Endothelial cell of umbilical vein (primary cell): ENCODE results near the gene MRPS35. TPM values are rescaled to one million over a fixed set of nuclear protein-coding genes. Genes with fewer than 3 reads are reported as not detected.

Source experiments
- BruUV-seq: library from RNA; stranded (reverse); fragments of 400-500 nt; replicated peaks from 2 replicates; lab custom pipeline; 2021; lab: Mats Ljungman, UMichigan
- CTCF ChIA-PET: fragments of 300-600, 350-600 bp; sonication (Branson Sonifier 250); formaldehyde crosslinking; loops from one replicate; lab custom pipeline; 2021; ENCODE audit warnings: antibody characterized with exemption, inconsistent platforms; lab: Charles Lee
- POLR2A ChIA-PET: fragments of 300-600, 350-600 bp; sonication (Branson Sonifier 250); formaldehyde crosslinking; loops from one replicate; lab custom pipeline; 2021; ENCODE audit warnings: antibody characterized with exemption, inconsistent platforms; lab: Charles Lee
- DNase-seq: peaks from one replicate; pipeline ENCODE4 v3.0.0-alpha.2; 2011; ENCODE audit warnings: low read depth, low spot score
- FAIRE-seq: peaks from 2 replicates; lab custom pipeline; 2011; peaks lifted over from hg19 to GRCh38; lab: Jason Lieb, UNC
- H2AFZ ChIP-seq: 2 replicates; pipeline ENCODE4 v1.6.0; 2012; ENCODE audit warnings: low read depth, low read length, control low read depth, inconsistent platforms
- H3K27ac ChIP-seq: 2 replicates; pipeline ENCODE4 v1.5.1; 2011; ENCODE audit warnings: low read depth, mild to moderate bottlenecking, control low read depth, low read length, moderate library complexity; ENCODE audit not compliant: insufficient read depth
- H3K27me3 ChIP-seq, 2 experiments: 2 replicates each; pipeline versions ENCODE4 v1.6.0 to v1.6.1; 2011; ENCODE audit warnings: low read length in 2 of 2, mixed read lengths in 1 of 2; ENCODE audit not compliant: control insufficient read depth in 2 of 2, insufficient read depth in 2 of 2
- H3K36me3 ChIP-seq, 2 experiments: 2 replicates in 1 of 2; 3 replicates in 1 of 2; pipeline ENCODE4 v1.5.1; 2011; ENCODE audit warnings: low read length in 2 of 2, mild to moderate bottlenecking in 1 of 2, moderate library complexity in 1 of 2; ENCODE audit not compliant: control insufficient read depth in 2 of 2, insufficient read depth in 2 of 2; ENCODE audit errors: extremely low read depth in 1 of 2
- H3K4me1 ChIP-seq: 3 replicates; pipeline ENCODE4 v1.5.1; 2011; ENCODE audit warnings: mild to moderate bottlenecking, low read length; ENCODE audit not compliant: control insufficient read depth, insufficient read depth; ENCODE audit errors: extremely low read depth
- H3K4me2 ChIP-seq: 2 replicates; pipeline ENCODE4 v1.6.1; 2011; ENCODE audit warnings: low read length, control low read depth, mixed read lengths; ENCODE audit not compliant: insufficient read depth
- H3K4me3 ChIP-seq, 3 experiments: fragments of 200-600 bp in 1 of 3; sonication (generic), shearing (Covaris generic) in 1 of 3; replicated peaks in 1 of 3; 2 replicates each; pipeline ENCODE4 v1.5.1; 2011 to 2016; ENCODE audit warnings: control low read depth in 3 of 3, low read length in 3 of 3, mild to moderate bottlenecking in 2 of 3, inconsistent platforms in 1 of 3, low read depth in 1 of 3, moderate library complexity in 1 of 3; ENCODE audit not compliant: insufficient read depth in 1 of 3
- H3K79me2 ChIP-seq: 2 replicates; pipeline ENCODE4 v1.6.0; 2012; ENCODE audit warnings: low read length, inconsistent platforms; ENCODE audit not compliant: control insufficient read depth, insufficient read depth
- H3K9ac ChIP-seq: replicated peaks from 2 replicates; pipeline ENCODE3; 2011; ENCODE audit warnings: low read length, control low read depth; ENCODE audit not compliant: insufficient read depth; ENCODE audit errors: extremely low read depth
- H3K9me1 ChIP-seq: replicated peaks from 3 replicates; pipeline ENCODE4 v1.6.0; 2011; ENCODE audit warnings: mild to moderate bottlenecking, low read length; ENCODE audit not compliant: control insufficient read depth, insufficient read depth; ENCODE audit errors: extremely low read depth
- H3K9me3 ChIP-seq: replicated peaks from 2 replicates; pipeline ENCODE4 v1.5.1; 2012; ENCODE audit warnings: low read length, inconsistent platforms; ENCODE audit not compliant: control insufficient read depth, insufficient read depth
- H4K20me1 ChIP-seq: replicated peaks from 2 replicates; pipeline ENCODE3; 2011; ENCODE audit warnings: mild to moderate bottlenecking, low read length; ENCODE audit not compliant: control insufficient read depth, insufficient read depth; ENCODE audit errors: extremely low read depth
- CTCF ChIP-seq, 2 donors: IDR thresholded peaks; 1 replicate in 1 of 2; 2 replicates in 1 of 2; pipeline ENCODE4 v1.5.1; 2011; ENCODE audit warnings: low read length in 2 of 2, mild to moderate bottlenecking in 2 of 2, moderate library complexity in 2 of 2, control low read depth in 1 of 2, inconsistent platforms in 1 of 2, low read depth in 1 of 2; ENCODE audit not compliant: insufficient read depth in 1 of 2; ENCODE audit errors: extremely low read depth in 1 of 2
- EZH2 ChIP-seq: IDR thresholded peaks from 2 replicates; pipeline ENCODE4 v1.6.1; 2012; ENCODE audit warnings: borderline replicate concordance, low read depth, mild to moderate bottlenecking, moderate library complexity, low read length, inconsistent platforms; ENCODE audit not compliant: severe bottlenecking
- FOS ChIP-seq: IDR thresholded peaks from 2 replicates; pipeline ENCODE4 v1.6.1; 2011; ENCODE audit warnings: mild to moderate bottlenecking, low read length, moderate library complexity, borderline replicate concordance; ENCODE audit not compliant: insufficient read depth
- GATA2 ChIP-seq: IDR thresholded peaks from 2 replicates; pipeline ENCODE4 v1.7.0; 2011; ENCODE audit warnings: low read depth, mild to moderate bottlenecking, moderate library complexity, mixed read lengths, low read length; ENCODE audit not compliant: insufficient read length, insufficient read depth
- JUN ChIP-seq: IDR thresholded peaks from 2 replicates; pipeline ENCODE4 v1.6.1; 2011; ENCODE audit warnings: borderline replicate concordance, low read depth; ENCODE audit not compliant: insufficient read length, insufficient read depth
- MYC ChIP-seq: IDR thresholded peaks from one replicate; pipeline ENCODE4 v1.6.1; 2011; ENCODE audit warnings: mild to moderate bottlenecking, low read depth, low read length
- POLR2A ChIP-seq: IDR thresholded peaks from 2 replicates; pipeline ENCODE4 v1.6.1; 2012; ENCODE audit warnings: low read depth, mild to moderate bottlenecking, control low read depth, low read length
- POLR2AphosphoS5 ChIP-seq: IDR thresholded peaks from 2 replicates; pipeline ENCODE4 v1.6.1; 2012; ENCODE audit warnings: low read depth, mild to moderate bottlenecking, control low read depth, low read length, moderate library complexity; ENCODE audit not compliant: insufficient read depth
- dilution Hi-C: fragments of 300-500 bp; cut with MboI; formaldehyde crosslinking; loops from one replicate; pipeline ENCODE4 v1.15.0; 2019; ENCODE audit warnings: low sequenced_read_pairs; ENCODE audit not compliant: extremely low pct_ligation_motif_present
- intact Hi-C: fragments of 100-400 bp; cut with micrococcal nuclease; formaldehyde crosslinking; loops from one replicate; pipeline ENCODE4 v1.10.0; 2022
- polyA plus RNA-seq, 4 experiments: library from polyadenylated mRNA; depleted of rRNA in 3 of 4; stranded (reverse) in 3 of 4; unstranded in 1 of 4; fragments of >200 nt; gene quantifications; 2 replicates each; pipeline versions ENCODE4 v1.2.1 to v1.2.3, GENCODE V29; 2011 to 2012; ENCODE audit warnings: missing spikeins in 1 of 4
- total RNA-seq: library from RNA; stranded (reverse); gene quantifications from 2 replicates; pipeline ENCODE4 v1.2.3, GENCODE V29; 2021
- TF ChIP-seq, protein P1 (sequence below): IDR thresholded peaks from 2 replicates; pipeline ENCODE4 v1.6.1; 2011; ENCODE audit not compliant: insufficient read depth, insufficient read length

The MRPS35 gene
- total and polyA plus RNA-seq, 2 donors (not counting 3 experiments of a cell fraction or from before 2014, with no cell fraction given) = 22.7 to 38.6 TPM

DNA sequence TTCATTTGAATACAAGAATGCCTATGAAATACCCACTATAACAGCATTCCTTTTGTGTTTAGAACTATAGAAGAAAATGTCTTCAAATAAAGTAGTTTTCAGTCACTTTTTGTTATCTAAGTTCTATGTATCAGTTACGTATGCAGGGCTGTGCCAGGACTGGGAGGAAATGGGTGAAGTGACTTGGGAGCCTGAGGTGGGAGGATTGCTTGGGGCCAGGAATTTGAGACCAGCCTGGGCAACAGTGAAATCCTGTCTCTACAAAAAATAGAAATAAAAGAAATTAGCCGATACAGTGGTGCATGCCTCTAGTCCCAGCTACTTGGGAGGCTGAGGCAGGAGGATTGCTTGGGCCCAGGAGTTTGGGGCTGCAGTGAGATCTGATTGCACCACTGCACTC is 92.3 kb downstream of the MRPS35 start:
- CTCF ChIA-PET = no interaction called here
- intact Hi-C loops = no loop called here
- dilution Hi-C loops = no loop called here

More for the DNA sequence above, 92.3 kb downstream of the MRPS35 start:
- H3K27me3 ChIP-seq = peaks cover 0 to 3% of the 10 kb centered on the region in 2 experiments
- no peak for FAIRE-seq
- no peaks in the 10 kb centered on the region for H3K9me1 ChIP-seq
- no peaks in the 10 kb centered on the region for H4K20me1 ChIP-seq
- H3K4me1 ChIP-seq = no peaks in the 10 kb centered on the region
- POLR2A ChIA-PET = no interaction called here
- no peak overlapping the region for H3K9ac ChIP-seq
- TF ChIP-seq CTCF (IDR thresholded peaks at IDR 0.05; ENCODE audit: extremely low read depth in 1 of 2, insufficient read depth in 1 of 2, low read depth in 1 of 2, low read length in 2 of 2) (no peak), GATA2 (no peak), POLR2A (no peak), POLR2AphosphoS5 (no peak), FOS (no peak), MYC (no peak), JUN (no peak), EZH2 (no peak)
- TF ChIP-seq, protein P1, sequence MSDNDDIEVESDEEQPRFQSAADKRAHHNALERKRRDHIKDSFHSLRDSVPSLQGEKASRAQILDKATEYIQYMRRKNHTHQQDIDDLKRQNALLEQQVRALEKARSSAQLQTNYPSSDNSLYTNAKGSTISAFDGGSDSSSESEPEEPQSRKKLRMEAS = no peak
- no peak overlapping the region for H3K27ac ChIP-seq
- no peaks in the 10 kb centered on the region for H3K9me3 ChIP-seq
- no peak overlapping the region for H3K4me3 ChIP-seq
- H3K79me2 ChIP-seq = no peaks in the 10 kb centered on the region
- no peak overlapping the region for H3K4me2 ChIP-seq
- DNase-seq = no peak
- BruUV-seq = no TSS peak
- no peak overlapping the region for H2AFZ ChIP-seq
- no peaks in the 10 kb centered on the region for H3K36me3 ChIP-seq
